Activated CD8-positive, alpha-beta T cell treated with anti-CD3 and anti-CD28 coated beads for 36 hours (primary cell): ENCODE measurements around the gene ERC2. TPM values are rescaled to one million over a fixed set of nuclear protein-coding genes. Genes with fewer than 3 reads are reported as not detected.

Experiments used
- ATAC-seq: fragments of 200-7000 bp; cut with Tn5 transposase; one replicate; pipeline ENCODE4 v1.10.0; 2021; ENCODE audit warnings: mild to moderate bottlenecking, moderate library complexity
- CTCF ChIA-PET: fragments of 350-600 bp; sonication (Branson Sonifier 250); formaldehyde crosslinking; loops from one replicate; lab custom pipeline; 2021; ENCODE audit warnings: antibody characterized with exemption; lab: Charles Lee
- POLR2A ChIA-PET: fragments of 350-600 bp; sonication (Branson Sonifier 250); formaldehyde crosslinking; loops from one replicate; lab custom pipeline; 2021; ENCODE audit warnings: antibody characterized with exemption; lab: Charles Lee
- DNase-seq: peaks from one replicate; pipeline ENCODE4 v3.0.0-alpha.2; 2020
- H3K27ac Mint-ChIP-seq: one replicate; pipeline ENCODE4 v1.8.0; 2021; ENCODE audit warnings: mild to moderate bottlenecking, mixed read lengths
- H3K27me3 Mint-ChIP-seq: one replicate; pipeline ENCODE4 v1.8.0; 2021; ENCODE audit warnings: mixed read lengths
- H3K36me3 Mint-ChIP-seq: one replicate; pipeline ENCODE4 v1.8.0; 2021; ENCODE audit warnings: low read depth, mixed read lengths
- H3K4me1 Mint-ChIP-seq: one replicate; pipeline ENCODE4 v1.8.0; 2021; ENCODE audit warnings: low read depth, mixed read lengths
- H3K4me3 Mint-ChIP-seq: one replicate; pipeline ENCODE4 v1.8.0; 2021; ENCODE audit warnings: mild to moderate bottlenecking, moderate library complexity, mixed read lengths
- H3K9me3 Mint-ChIP-seq: one replicate; pipeline ENCODE4 v1.8.0; 2021; ENCODE audit warnings: mixed read lengths
- CTCF ChIP-seq: fragments of 200-600 bp; IDR thresholded peaks from one replicate; pipeline ENCODE4 v1.8.0; 2022; ENCODE audit warnings: antibody characterized with exemption, mild to moderate bottlenecking
- intact Hi-C: fragments of 100-400 bp; cut with micrococcal nuclease; formaldehyde crosslinking; loops from one replicate; pipeline ENCODE4 v1.10.0; 2022
- total RNA-seq, 2 experiments: library from RNA; stranded (reverse); gene quantifications; one replicate each; pipeline ENCODE4 v1.2.3, GENCODE V29; 2021

The ERC2 gene
- total RNA-seq, 2 experiments from 2014 or later = 0.18 to 0.52 TPM

DNA sequence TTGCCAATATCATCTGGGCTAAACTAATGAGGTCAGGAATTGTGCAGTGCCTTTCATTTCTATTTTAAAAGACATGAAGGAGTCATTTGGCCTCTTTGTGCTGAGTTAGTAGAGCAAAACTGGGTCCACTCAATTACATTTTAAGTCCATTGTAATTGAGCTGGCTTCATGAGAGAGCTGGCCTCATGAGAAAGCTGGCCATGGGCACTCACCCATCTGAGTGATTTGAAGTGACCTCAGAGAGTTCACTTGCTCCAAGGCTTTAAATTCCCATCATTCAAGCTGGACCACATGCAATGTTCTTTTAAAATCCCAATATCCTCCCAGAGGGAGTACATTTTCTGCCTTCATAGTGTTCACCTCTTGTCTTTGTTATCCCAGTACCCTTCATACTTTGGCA lies 645.3 kb downstream of the ERC2 start:
- no peak overlapping the region for H3K27ac Mint-ChIP-seq
- ATAC-seq (no peak), DNase-seq (no peak)
- no peaks in the 10 kb centered on the region for H3K4me1 Mint-ChIP-seq
- H3K36me3 Mint-ChIP-seq = no peaks in the 10 kb centered on the region
- CTCF ChIA-PET = no interaction called here
- no peak for TF ChIP-seq CTCF
- no peaks in the 10 kb centered on the region for H3K9me3 Mint-ChIP-seq
- intact Hi-C loops = no loop called here
- no peaks in the 10 kb centered on the region for H3K27me3 Mint-ChIP-seq
- no peak overlapping the region for H3K4me3 Mint-ChIP-seq
- POLR2A ChIA-PET = no interaction called here

- ChIA-PET CTCF (no interaction called here), POLR2A (no interaction called here)
- TF ChIP-seq CTCF = no peak
- no peak overlapping the region for H3K4me3 Mint-ChIP-seq
- no peaks in the 10 kb centered on the region for H3K9me3 Mint-ChIP-seq
- no peaks in the 10 kb centered on the region for H3K4me1 Mint-ChIP-seq
- H3K27me3 Mint-ChIP-seq = no peaks in the 10 kb centered on the region
- intact Hi-C loops = no loop called here
- no peak for ATAC-seq
- no peaks in the 10 kb centered on the region for H3K36me3 Mint-ChIP-seq
- DNase-seq = no peak
- no peak overlapping the region for H3K27ac Mint-ChIP-seq
Observed at GRCh38 chr3:55819005-55819404, 649.3 kb downstream of the ERC2 start.

GRCh38 chr3:55818485-55818884 lies 649.8 kb downstream of the ERC2 start:
- H3K36me3 Mint-ChIP-seq = no peaks in the 10 kb centered on the region
- intact Hi-C loops = no loop called here
- no peak for ATAC-seq
- no peak for DNase-seq
- no peak overlapping the region for H3K27ac Mint-ChIP-seq
- CTCF ChIA-PET = no interaction called here
- POLR2A ChIA-PET = no interaction called here
- H3K9me3 Mint-ChIP-seq = no peaks in the 10 kb centered on the region
- no peak overlapping the region for H3K4me3 Mint-ChIP-seq
- no peak for TF ChIP-seq CTCF
- no peaks in the 10 kb centered on the region for H3K27me3 Mint-ChIP-seq
- H3K4me1 Mint-ChIP-seq = no peaks in the 10 kb centered on the region

GRCh38 chr3:55816794-55817576 lies 651.3 kb downstream of the ERC2 start:
- POLR2A ChIA-PET = no interaction called here
- TF ChIP-seq CTCF = no peak
- Mint-ChIP-seq H3K27ac (no peak overlapping the region), H3K36me3 (no peaks in the 10 kb centered on the region), H3K9me3 (no peaks in the 10 kb centered on the region), H3K4me1 (no peaks in the 10 kb centered on the region), H3K27me3 (no peaks in the 10 kb centered on the region), H3K4me3 (no peak overlapping the region)
- intact Hi-C loops = no loop called here
- ATAC-seq (no peak), DNase-seq (no peak)
- CTCF ChIA-PET = no interaction called here

DNA sequence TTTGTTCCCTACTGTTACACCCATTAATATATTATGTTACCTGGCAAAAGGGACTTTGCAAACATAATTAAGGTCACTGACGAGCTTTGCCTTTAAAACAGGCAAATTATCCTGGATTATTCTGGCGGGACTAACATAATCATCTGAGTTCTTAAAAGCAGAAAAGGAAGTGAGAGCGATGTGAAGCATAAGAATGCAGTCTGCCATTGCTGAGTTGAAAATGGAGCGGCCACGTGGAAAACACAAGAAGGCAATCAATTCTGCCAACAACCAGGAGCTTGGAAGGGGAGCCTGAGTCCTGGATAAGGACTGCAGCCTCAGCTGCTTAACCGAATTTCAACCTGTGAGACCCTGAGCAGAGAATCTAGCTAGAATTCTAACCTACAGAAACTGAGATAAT lies 653.0 kb downstream of the ERC2 start:
- intact Hi-C loops = no loop called here
- Mint-ChIP-seq H3K27me3 (no peaks in the 10 kb centered on the region), H3K4me3 (no peak overlapping the region), H3K27ac (no peak overlapping the region), H3K9me3 (no peaks in the 10 kb centered on the region), H3K36me3 (no peaks in the 10 kb centered on the region), H3K4me1 (no peaks in the 10 kb centered on the region)
- POLR2A ChIA-PET = no interaction called here
- no peak for ATAC-seq
- CTCF ChIA-PET = interaction anchor here (0.8 kb wide), 1 partner anchor 10 kb away, joined by 3 read pairs; no protein-coding TSS in a partner anchor
- no peak for TF ChIP-seq CTCF
- no peak for DNase-seq
